ENCODE results near the gene BATF. TPM values are rescaled to one million over a fixed set of nuclear protein-coding genes. Genes with fewer than 3 reads are reported as not detected.

BATF gene
- total RNA-seq, 1 experiment from 2014 or later = not detected

GRCh38 chr14:75487155-75487671 lies 35.1 kb upstream of the BATF start:
- no peaks in the 10 kb centered on the region for H3K4me1 ChIP-seq (ENCODE audit: control insufficient read depth, insufficient read depth, low read length)
- no peaks in the 10 kb centered on the region for H3K27me3 ChIP-seq (ENCODE audit: control insufficient read depth, insufficient read depth, low read length)
- ATAC-seq = no peak
- no peaks in the 10 kb centered on the region for H3K9me3 ChIP-seq (ENCODE audit: control insufficient read depth, insufficient read depth, low read depth, low read length)
- no TSS peak for BruUV-seq (replicated peaks)
- H3K4me3 ChIP-seq (ENCODE audit: low read depth in 2 of 2, low read length in 2 of 2) = no peak overlapping the region
- TF ChIP-seq TCF7L2 (IDR thresholded peaks at IDR 0.05; ENCODE audit: low read depth, low read length) = no peak
- TF ChIP-seq SIN3A (IDR thresholded peaks at IDR 0.05; ENCODE audit: borderline replicate concordance, insufficient read depth, low read depth, low read length) = no peak
- no peaks in the 10 kb centered on the region for H3K36me3 ChIP-seq (ENCODE audit: control insufficient read depth, insufficient read depth, low read length)
- no peak overlapping the region for H3K27ac ChIP-seq (ENCODE audit: low read length)
- in situ Hi-C loops (cut with HindIII; ENCODE audit: low pct_unique_long_range_greater_than_20kb, low sequenced_read_pairs) = no loop called here
- intact Hi-C loops (cut with micrococcal nuclease; ENCODE audit: unreplicated experiment) = loop anchor here (10.0 kb wide), 1 partner anchor 352 kb away; no protein-coding TSS in a partner anchor
- DNase-seq (ENCODE audit: low read depth, low spot score) = no peak
- ChIA-PET CTCF (interaction anchor here (0.7 kb wide), 1 partner anchor 181 kb away, joined by 4 read pairs; no protein-coding TSS in a partner anchor), POLR2A (no interaction called here)

DNA sequence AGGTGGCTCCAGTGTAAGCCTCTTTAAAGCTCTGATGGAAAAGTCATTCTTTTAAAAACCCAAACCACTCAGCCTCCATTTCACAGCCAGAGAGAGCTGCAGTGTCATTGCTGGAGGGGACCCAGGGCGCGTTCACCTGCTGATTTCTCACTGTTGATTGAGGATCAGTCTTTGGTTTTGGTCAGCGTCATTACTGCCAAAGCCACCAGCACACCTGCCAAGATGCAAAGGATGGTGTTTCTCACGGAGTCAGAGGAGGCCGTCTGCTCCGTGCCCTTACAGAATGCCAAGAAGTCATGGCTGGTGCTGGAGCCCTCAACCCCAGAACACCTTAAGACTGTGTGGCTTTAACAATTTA lies 32.8 kb upstream of the BATF start:
- Histone ChIP-seq H3K9me3 (ENCODE audit: control insufficient read depth, insufficient read depth, low read depth, low read length) (no peaks in the 10 kb centered on the region), H3K4me3 (ENCODE audit: low read depth in 2 of 2, low read length in 2 of 2) (peak overlapping the region; percentile 30 to 53), H3K4me1 (ENCODE audit: control insufficient read depth, insufficient read depth, low read length) (no peaks in the 10 kb centered on the region), H3K27me3 (ENCODE audit: control insufficient read depth, insufficient read depth, low read length) (no peaks in the 10 kb centered on the region), H3K27ac (ENCODE audit: low read length) (no peak overlapping the region), H3K36me3 (ENCODE audit: control insufficient read depth, insufficient read depth, low read length) (no peaks in the 10 kb centered on the region)
- no peak for TF ChIP-seq POLR2AphosphoS5 (IDR thresholded peaks at IDR 0.05; ENCODE audit: low read depth, low read length)
- no peak for TF ChIP-seq CTCF (IDR thresholded peaks at IDR 0.05)
- TF ChIP-seq SIN3A (IDR thresholded peaks at IDR 0.05; ENCODE audit: borderline replicate concordance, insufficient read depth, low read depth, low read length) = no peak
- no peak for TF ChIP-seq REST (IDR thresholded peaks at IDR 0.05; ENCODE audit: insufficient read depth in 1 of 2, low read depth in 2 of 2, low read length in 1 of 2)
- TF ChIP-seq TCF7L2 (IDR thresholded peaks at IDR 0.05; ENCODE audit: low read depth, low read length) = no peak
- ChIA-PET POLR2A (interaction anchor here (0.6 kb wide), 1 partner anchor 450 kb away, joined by 7 read pairs; no protein-coding TSS in a partner anchor), CTCF (interaction anchor here (0.5 to 1.6 kb wide), 8 partner anchors 10 to 196 kb away, joined by 3 to 15 read pairs (median 4); no protein-coding TSS in a partner anchor)
- no TSS peak for BruUV-seq (replicated peaks)
- intact Hi-C loops (cut with micrococcal nuclease; ENCODE audit: unreplicated experiment) = loop anchor here (1.0 to 10.0 kb wide), 2 partner anchors 182 to 355 kb away; no protein-coding TSS in a partner anchor
- ATAC-seq = peak; percentile 61
- in situ Hi-C loops (cut with HindIII; ENCODE audit: low pct_unique_long_range_greater_than_20kb, low sequenced_read_pairs) = no loop called here
- no peak for DNase-seq (ENCODE audit: low read depth, low spot score)

DNA sequence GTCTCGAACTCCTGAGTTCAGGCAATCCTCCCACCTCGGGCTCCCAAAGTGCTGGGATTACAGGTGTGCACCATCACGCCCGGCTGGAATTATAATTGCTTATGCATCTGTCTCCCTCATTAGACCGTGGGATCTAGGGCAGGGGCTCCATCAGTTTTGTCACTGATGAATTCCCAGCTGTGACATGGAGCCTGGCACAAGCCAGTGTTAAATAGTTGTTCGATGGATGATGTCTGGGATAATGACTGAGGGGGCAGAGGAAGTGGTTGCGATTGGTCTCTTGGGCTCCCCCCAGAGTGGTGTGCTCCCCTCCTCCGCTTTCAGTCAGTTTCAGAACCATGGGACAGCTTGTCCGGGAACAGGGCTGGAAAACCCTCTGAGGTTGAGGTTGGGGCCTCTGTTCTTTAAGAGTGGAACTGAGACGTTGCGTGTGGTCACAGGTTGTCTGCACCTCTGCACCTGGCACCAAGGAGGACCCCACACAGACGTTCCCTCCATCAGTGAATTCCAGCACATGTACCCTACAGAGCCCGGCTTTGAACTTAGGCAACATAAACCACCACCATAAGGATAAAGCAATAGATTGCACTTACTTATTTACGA lies 30.8 kb upstream of the BATF start:
- Histone ChIP-seq H3K27ac (ENCODE audit: low read length) (no peak overlapping the region), H3K4me3 (ENCODE audit: low read depth in 2 of 2, low read length in 2 of 2) (no peak overlapping the region), H3K27me3 (ENCODE audit: control insufficient read depth, insufficient read depth, low read length) (no peaks in the 10 kb centered on the region), H3K36me3 (ENCODE audit: control insufficient read depth, insufficient read depth, low read length) (no peaks in the 10 kb centered on the region), H3K9me3 (ENCODE audit: control insufficient read depth, insufficient read depth, low read depth, low read length) (no peaks in the 10 kb centered on the region), H3K4me1 (ENCODE audit: control insufficient read depth, insufficient read depth, low read length) (no peaks in the 10 kb centered on the region)
- ATAC-seq (no peak), DNase-seq (ENCODE audit: low read depth, low spot score) (no peak)
- intact Hi-C loops (cut with micrococcal nuclease; ENCODE audit: unreplicated experiment) = no loop called here
- ChIA-PET POLR2A (no interaction called here), CTCF (no interaction called here)
- TF ChIP-seq POLR2AphosphoS5 (IDR thresholded peaks at IDR 0.05; ENCODE audit: low read depth, low read length) (no peak), SIN3A (IDR thresholded peaks at IDR 0.05; ENCODE audit: borderline replicate concordance, insufficient read depth, low read depth, low read length) (no peak), TCF7L2 (IDR thresholded peaks at IDR 0.05; ENCODE audit: low read depth, low read length) (no peak), REST (IDR thresholded peaks at IDR 0.05; ENCODE audit: insufficient read depth in 1 of 2, low read depth in 2 of 2, low read length in 1 of 2) (no peak), CTCF (IDR thresholded peaks at IDR 0.05) (no peak)
- BruUV-seq (replicated peaks) = no TSS peak
- in situ Hi-C loops (cut with HindIII; ENCODE audit: low pct_unique_long_range_greater_than_20kb, low sequenced_read_pairs) = no loop called here
